ENCODE measurements around the gene SLC16A11.

The SLC16A11 gene

GRCh38 chr17:7022781-7023571 is 20.9 kb downstream of the SLC16A11 start, which contains the start of gene BCL6B:
BCL6B (plus strand) TSS chr17:7023050; CDS start chr17:7023672, 622 bp downstream.
- no peak for TF ChIP-seq CTCF (IDR thresholded peaks at IDR 0.05; ENCODE audit: low read depth, low read length)
- DNase-seq (ENCODE audit: extremely low read depth, low read depth), result no peak

- TF ChIP-seq CTCF (IDR thresholded peaks at IDR 0.05; ENCODE audit: low read depth, low read length), result peak; percentile 88
These were observed 21.7 kb downstream of the SLC16A11 start for GRCh38 chr17:7021993-7022778.

GRCh38 chr17:7020894-7021664 is 22.8 kb downstream of the SLC16A11 start:
- DNase-seq (ENCODE audit: extremely low read depth, low read depth), result no peak
- no peak for TF ChIP-seq CTCF (IDR thresholded peaks at IDR 0.05; ENCODE audit: low read depth, low read length)

More at GRCh38 chr17:7021993-7022778, 21.7 kb downstream of the SLC16A11 start:
- no peak for DNase-seq (ENCODE audit: extremely low read depth, low read depth)

- DNase-seq (ENCODE audit: extremely low read depth, low read depth), result no peak
- no peak for TF ChIP-seq CTCF (IDR thresholded peaks at IDR 0.05; ENCODE audit: low read depth, low read length)
These were observed 23.9 kb downstream of the SLC16A11 start for GRCh38 chr17:7019839-7020519.

- no peak for TF ChIP-seq CTCF (IDR thresholded peaks at IDR 0.05; ENCODE audit: low read depth, low read length)
These were observed 24.5 kb downstream of the SLC16A11 start for GRCh38 chr17:7019367-7019766.

GRCh38 chr17:7018331-7018964 is 25.4 kb downstream of the SLC16A11 start:
- TF ChIP-seq CTCF (IDR thresholded peaks at IDR 0.05; ENCODE audit: low read depth, low read length), result no peak
- DNase-seq (ENCODE audit: extremely low read depth, low read depth), result no peak

More at GRCh38 chr17:7019367-7019766, 24.5 kb downstream of the SLC16A11 start:
- DNase-seq (ENCODE audit: extremely low read depth, low read depth), result no peak
